Skeletal muscle tissue (tissue), 4 donors: ENCODE results near the gene ZBTB7C. TPM values are rescaled to one million over a fixed set of nuclear protein-coding genes. Genes with fewer than 3 reads are reported as not detected.

Experiments used
- H3K27ac ChIP-seq: one replicate; pipeline ENCODE4 v1.7.0; 2013; ENCODE audit warnings: mild to moderate bottlenecking, low read depth, low read length, inconsistent platforms
- H3K27me3 ChIP-seq, 3 donors: one replicate each; pipeline ENCODE4 v1.7.0; 2013; ENCODE audit warnings: low read length in 3 of 3; ENCODE audit not compliant: control insufficient read depth in 3 of 3, insufficient read depth in 3 of 3
- H3K36me3 ChIP-seq, 3 donors: one replicate each; pipeline ENCODE4 v1.7.0; 2013; ENCODE audit warnings: low read length in 3 of 3; ENCODE audit not compliant: control insufficient read depth in 3 of 3, insufficient read depth in 3 of 3
- H3K4me1 ChIP-seq, 3 donors: one replicate each; pipeline ENCODE4 v1.7.0; 2013; ENCODE audit warnings: low read length in 3 of 3, mild to moderate bottlenecking in 3 of 3; ENCODE audit not compliant: control insufficient read depth in 3 of 3, insufficient read depth in 3 of 3
- H3K4me3 ChIP-seq, 3 donors: one replicate each; pipeline ENCODE4 v1.7.0; 2013; ENCODE audit warnings: low read length in 3 of 3
- H3K9ac ChIP-seq, 3 donors: one replicate each; pipeline ENCODE4 v1.7.0; 2013; ENCODE audit warnings: low read length in 3 of 3, mild to moderate bottlenecking in 3 of 3, moderate library complexity in 2 of 3, low read depth in 1 of 3
- H3K9me3 ChIP-seq, 3 donors: one replicate each; pipeline ENCODE4 v1.7.0; 2013; ENCODE audit warnings: low read length in 3 of 3; ENCODE audit not compliant: control insufficient read depth in 3 of 3
- total RNA-seq: library from RNA; depleted of rRNA; stranded (reverse); fragments of >200 nt; gene quantifications from one replicate; pipeline ENCODE4 v1.2.3, GENCODE V29; 2014
- donor health status: Osteomylitis.

Gene ZBTB7C
- total RNA-seq, 1 donor from 2014 or later: 2.6 TPM

DNA sequence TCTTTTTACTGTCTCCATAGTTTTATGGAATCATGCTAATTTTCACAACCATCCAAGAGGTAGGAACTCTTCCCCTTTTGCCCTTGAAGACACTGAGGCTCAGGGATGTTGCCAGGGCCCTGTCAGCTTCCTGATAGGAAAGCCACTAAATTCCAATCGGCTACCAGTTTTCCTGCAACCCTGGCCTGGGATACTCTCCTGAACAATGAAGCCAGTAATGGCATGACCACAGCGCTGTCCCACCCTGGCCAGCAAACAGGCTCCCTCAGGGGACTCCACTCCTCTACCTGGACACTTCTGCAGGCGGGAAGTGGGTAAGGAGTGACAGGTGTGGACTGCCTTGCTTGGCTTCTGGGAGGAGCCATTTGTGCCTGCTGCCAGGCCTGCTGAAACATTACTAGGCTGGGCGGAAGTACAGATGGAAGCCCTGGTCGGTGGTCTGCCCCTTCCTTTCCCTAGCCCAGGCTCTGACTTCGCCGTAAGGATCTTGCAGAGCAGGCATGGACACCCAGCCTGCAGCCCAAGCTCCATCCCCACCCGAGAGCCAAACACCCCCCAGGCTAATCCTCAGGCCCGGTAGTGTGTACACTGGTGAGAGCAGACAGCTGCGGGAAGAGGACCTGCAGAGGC is 400.0 kb downstream of the ZBTB7C start:
- no peaks in the 10 kb centered on the region for H3K36me3 ChIP-seq
- H3K9me3 ChIP-seq: no peaks in the 10 kb centered on the region
- H3K27me3 ChIP-seq: peaks cover 0 to 2% (median 0%) of the 10 kb centered on the region in 3 donors
- no peak overlapping the region for H3K4me3 ChIP-seq
- H3K9ac ChIP-seq: no peak overlapping the region
- H3K27ac ChIP-seq: no peak overlapping the region
- peaks cover 0 to 7% (median 3%) of the 10 kb centered on the region in 3 donors for H3K4me1 ChIP-seq

DNA sequence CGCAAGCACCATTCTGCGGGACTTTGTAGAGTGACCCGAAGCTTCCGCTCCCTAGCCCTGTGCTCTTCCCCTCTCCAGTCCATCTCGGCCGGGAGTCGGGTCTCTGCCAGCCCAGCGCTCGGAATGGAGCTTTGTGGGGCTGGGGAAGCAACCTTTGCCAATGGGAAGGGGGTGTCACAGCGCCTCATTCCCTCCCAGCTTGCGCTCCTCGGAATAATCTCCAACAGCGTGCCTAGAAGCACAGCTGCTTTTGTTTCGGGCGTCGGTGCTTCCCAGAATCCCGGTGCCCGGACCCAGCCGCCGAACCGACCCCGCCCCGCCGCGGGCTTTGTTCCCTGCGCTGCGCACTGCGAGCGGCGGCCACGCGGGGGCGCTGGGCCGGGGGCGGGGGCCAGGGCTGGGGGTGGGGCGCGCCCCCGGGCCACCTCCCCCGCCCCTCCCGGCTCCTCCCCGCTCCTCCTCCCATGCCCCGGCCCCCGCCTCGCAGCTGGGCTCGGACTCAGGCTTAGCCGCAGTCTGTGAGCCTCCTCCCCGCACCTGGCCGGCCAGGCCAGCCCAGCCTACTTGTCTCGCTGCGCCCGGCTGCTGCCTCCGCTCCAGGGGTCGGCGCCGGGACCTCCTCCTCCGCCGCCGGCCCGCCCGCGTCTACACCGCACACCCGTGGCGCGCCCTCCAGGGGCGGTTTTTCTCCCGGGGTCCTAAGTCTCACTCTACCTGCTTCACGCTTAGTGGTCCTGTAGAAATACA is 401.1 kb downstream of the ZBTB7C start:
- Histone ChIP-seq H3K27ac (no peak overlapping the region), H3K36me3 (no peaks in the 10 kb centered on the region), H3K9me3 (no peaks in the 10 kb centered on the region), H3K4me3 (peak overlapping the region; percentile 58 to 75 (median 75)), H3K4me1 (peaks cover 0 to 18% (median 12%) of the 10 kb centered on the region in 3 donors), H3K9ac (peak overlapping the region; percentile 55 to 76 (median 65)), H3K27me3 (peaks cover 0 to 2% (median 0%) of the 10 kb centered on the region in 3 donors)

DNA sequence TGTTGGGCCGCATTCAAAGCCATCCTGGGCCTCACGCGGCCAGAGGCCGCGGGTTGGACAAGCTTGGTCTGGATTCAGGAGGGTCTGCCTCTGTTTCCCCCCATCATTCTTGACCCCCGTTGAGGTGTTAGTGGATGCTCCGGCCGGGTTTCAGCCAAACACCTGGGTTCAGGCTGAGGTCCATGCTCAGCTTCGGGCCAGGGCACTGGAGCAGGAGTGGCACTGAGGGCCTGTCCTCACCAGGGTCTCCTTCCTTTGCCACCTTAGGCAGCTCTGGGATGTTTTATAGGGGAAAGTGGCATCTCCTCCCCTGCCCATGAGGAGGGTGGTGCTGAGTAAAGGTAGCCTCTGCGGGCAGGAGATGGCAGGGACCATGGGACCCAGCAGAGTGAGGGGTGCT is 401.8 kb downstream of the ZBTB7C start:
- Histone ChIP-seq H3K27ac (no peak overlapping the region), H3K4me3 (peak overlapping the region in 1 of 3 donors; percentile 75), H3K27me3 (peaks cover 0 to 2% (median 0%) of the 10 kb centered on the region in 3 donors), H3K9ac (no peak overlapping the region), H3K36me3 (no peaks in the 10 kb centered on the region), H3K4me1 (peaks cover 0 to 25% (median 17%) of the 10 kb centered on the region in 3 donors), H3K9me3 (no peaks in the 10 kb centered on the region)

DNA sequence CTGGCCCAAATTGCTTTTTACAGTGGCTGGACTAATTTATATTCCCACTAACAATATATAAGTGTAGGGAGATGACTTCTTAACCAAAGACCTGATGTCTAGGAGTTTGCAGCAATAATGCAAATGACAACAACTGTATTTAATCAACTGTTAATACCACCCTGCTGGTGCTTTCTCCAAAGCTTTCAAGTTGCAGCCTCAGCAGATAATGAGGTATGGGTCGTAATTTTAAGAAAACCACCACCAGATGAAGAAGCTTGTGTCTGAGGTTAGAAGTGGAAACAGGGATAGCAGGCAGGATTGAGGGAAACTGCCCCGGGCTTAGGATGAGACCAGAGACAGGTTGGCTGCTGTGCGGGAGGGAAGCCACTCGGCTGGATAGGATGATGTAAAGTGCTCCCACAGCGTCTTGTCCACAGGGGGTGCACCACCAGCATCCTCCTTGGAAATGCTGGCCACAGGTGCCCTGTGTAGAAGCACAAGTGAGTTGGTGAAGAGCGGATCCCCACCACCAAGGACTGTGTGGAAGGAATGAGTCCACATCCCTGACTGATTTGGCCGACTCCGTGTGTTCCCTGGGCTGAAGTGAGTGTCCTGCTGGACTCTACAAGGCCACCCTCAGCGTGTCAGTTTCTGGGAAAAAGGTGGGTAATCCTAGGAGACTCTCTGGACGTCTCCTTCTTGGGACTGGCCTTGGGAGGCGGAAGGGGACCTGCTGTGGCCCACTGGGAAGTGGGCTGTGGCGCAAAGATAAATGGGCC is 402.6 kb downstream of the ZBTB7C start:
- H3K27ac ChIP-seq: no peak overlapping the region
- H3K4me3 ChIP-seq: no peak overlapping the region
- no peaks in the 10 kb centered on the region for H3K9me3 ChIP-seq
- peaks cover 0 to 25% (median 17%) of the 10 kb centered on the region in 3 donors for H3K4me1 ChIP-seq
- H3K9ac ChIP-seq: no peak overlapping the region
- H3K36me3 ChIP-seq: no peaks in the 10 kb centered on the region
- peaks cover 0 to 2% (median 0%) of the 10 kb centered on the region in 3 donors for H3K27me3 ChIP-seq

DNA sequence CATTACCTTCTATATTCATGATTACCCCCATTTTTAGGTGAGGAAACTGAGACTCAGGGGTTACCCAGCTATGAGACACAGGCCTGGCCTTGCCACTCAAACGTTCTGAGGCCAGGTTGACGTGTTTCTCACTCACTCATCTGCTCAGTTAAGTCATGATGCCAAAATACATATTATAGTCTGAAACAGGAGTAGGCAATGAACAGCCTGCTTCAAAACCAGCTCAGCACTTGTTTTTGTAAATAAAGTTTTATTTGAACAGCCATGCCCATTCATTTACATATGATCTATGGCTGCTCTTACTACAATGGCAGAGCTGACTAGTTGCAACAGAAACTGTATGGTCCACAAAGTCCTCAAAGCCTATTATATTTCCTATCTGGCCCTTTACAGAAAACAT is 404.6 kb downstream of the ZBTB7C start:
- Histone ChIP-seq H3K27me3 (no peaks in the 10 kb centered on the region), H3K9me3 (no peaks in the 10 kb centered on the region), H3K27ac (no peak overlapping the region), H3K36me3 (no peaks in the 10 kb centered on the region), H3K4me1 (peaks cover 0 to 25% (median 17%) of the 10 kb centered on the region in 3 donors), H3K4me3 (no peak overlapping the region), H3K9ac (no peak overlapping the region)

DNA sequence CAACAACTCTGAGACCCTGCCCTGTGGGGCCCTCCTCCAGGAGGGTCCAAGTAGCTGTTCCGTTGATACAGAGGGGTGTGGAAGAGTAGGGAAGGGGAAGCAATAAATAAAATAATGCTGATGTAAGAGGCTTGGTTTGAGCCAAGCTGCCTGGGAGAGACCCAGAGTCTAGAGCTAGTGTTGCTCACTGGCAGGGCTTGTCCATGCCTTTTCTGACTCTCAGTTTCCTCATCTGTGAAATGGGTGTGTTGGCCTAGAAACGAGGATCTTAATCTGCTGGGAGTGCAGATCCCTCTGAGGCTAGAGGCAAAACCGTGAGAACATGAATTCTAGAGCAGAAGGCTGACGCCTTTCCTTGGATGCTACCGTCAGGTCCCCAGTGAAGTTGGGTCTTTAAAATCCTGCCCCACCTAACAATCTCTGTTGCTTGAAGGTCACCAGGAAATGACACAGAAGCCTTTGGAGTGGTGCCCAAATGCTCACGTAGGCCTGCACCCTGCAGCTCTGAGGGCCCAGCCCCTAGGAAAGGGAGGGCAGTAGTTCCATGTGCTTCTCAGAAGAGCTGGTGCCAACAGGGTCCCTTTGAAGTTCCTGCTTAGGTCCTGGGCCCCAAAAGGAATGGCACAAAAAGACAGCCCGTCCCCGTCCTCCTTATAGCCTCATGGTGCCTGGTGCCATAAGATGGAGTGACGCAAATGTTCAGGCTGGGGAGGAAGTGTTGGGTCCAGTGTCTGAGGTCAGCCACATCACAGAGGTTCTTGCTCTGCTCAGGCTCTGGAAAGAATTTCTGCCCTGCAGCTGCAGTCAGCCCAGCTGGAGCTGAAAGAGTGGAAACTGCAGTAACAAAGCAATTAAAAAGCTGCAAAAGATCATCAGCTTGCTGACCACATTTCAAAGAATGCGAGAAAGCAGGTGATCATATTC is 405.5 kb downstream of the ZBTB7C start:
- Histone ChIP-seq H3K27me3 (no peaks in the 10 kb centered on the region), H3K9ac (peak overlapping the region in 1 of 3 donors; percentile 32), H3K27ac (peak overlapping the region; percentile 36), H3K4me1 (peaks cover 0 to 25% (median 17%) of the 10 kb centered on the region in 3 donors), H3K36me3 (no peaks in the 10 kb centered on the region), H3K4me3 (peak overlapping the region in 1 of 3 donors; percentile 13), H3K9me3 (no peaks in the 10 kb centered on the region)

DNA sequence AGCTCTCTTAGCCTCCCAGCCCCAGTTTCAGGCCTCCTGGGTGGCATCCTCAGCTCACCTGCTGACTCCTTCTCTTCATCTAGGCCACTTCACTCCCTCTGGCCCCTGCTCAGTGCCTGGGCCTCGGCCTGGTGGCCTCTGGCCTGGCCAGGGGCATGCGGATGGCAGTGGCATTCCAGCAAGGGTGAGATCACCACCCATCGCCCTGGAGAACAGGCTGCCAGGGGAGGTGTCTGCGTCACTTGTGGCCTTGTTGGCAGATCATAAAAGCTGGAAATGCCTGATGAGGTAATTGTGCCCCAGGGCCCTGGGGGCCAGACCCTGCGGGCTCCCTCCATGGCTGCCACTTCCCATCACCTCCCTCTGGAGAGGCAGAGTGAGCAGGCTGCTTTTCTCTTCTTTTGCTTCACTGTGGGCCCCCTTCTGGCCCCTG is 406.2 kb downstream of the ZBTB7C start:
- Histone ChIP-seq H3K4me1 (peaks cover 0 to 23% (median 16%) of the 10 kb centered on the region in 3 donors), H3K4me3 (no peak overlapping the region), H3K9ac (peak overlapping the region in 1 of 3 donors; percentile 32), H3K27me3 (no peaks in the 10 kb centered on the region), H3K36me3 (no peaks in the 10 kb centered on the region), H3K9me3 (no peaks in the 10 kb centered on the region), H3K27ac (peak overlapping the region; percentile 36)

DNA sequence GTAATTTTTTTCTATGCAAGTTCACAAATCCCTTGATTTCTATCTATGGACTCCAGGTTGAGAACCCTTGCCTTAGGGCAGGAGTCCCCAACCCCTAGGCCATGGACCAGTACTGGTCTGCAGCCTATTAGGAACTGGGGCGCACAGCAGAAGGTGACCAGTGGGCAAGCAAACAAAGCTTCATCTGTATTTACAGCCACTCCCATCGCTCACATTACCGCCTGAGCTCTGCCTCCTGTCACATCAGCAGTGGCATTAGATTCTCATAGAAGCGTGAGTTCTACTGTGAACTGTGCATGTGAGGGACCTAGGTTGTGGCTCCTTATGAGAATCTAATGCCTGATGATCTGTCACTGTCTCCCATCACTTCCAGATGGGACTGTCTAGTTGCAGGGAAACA is 408.5 kb downstream of the ZBTB7C start:
- no peak overlapping the region for H3K4me3 ChIP-seq
- H3K27ac ChIP-seq: no peak overlapping the region
- peaks cover 0 to 2% (median 0%) of the 10 kb centered on the region in 3 donors for H3K9me3 ChIP-seq
- peaks cover 0 to 19% (median 13%) of the 10 kb centered on the region in 3 donors for H3K4me1 ChIP-seq
- no peak overlapping the region for H3K9ac ChIP-seq
- no peaks in the 10 kb centered on the region for H3K27me3 ChIP-seq
- no peaks in the 10 kb centered on the region for H3K36me3 ChIP-seq

DNA sequence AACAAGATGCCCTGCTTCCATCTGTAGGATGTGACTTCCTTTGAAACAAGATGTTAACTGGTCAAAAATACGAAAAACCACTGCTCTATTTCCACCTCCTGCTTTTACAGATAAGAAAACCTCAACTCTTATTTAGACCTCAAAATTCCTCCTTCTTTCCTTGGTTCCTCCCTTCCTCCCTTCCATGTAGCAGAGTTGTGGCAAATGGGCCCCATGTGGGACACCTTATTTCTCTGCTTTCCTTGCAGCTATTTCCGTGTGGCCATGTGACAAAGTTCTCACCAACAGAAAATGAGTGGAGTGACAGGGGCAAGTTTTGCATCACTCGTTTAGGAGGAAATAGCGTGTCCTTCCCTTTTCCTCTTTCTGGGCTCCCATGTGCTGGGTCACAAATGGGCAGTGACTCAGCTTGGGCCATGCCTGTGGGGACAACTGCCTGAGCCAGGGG is 409.4 kb downstream of the ZBTB7C start:
- H3K27me3 ChIP-seq: no peaks in the 10 kb centered on the region
- no peak overlapping the region for H3K9ac ChIP-seq
- H3K27ac ChIP-seq: no peak overlapping the region
- H3K36me3 ChIP-seq: no peaks in the 10 kb centered on the region
- H3K4me1 ChIP-seq: peaks cover 0 to 19% (median 13%) of the 10 kb centered on the region in 3 donors
- peaks cover 0 to 2% (median 0%) of the 10 kb centered on the region in 3 donors for H3K9me3 ChIP-seq
- H3K4me3 ChIP-seq: no peak overlapping the region
